Measurements from ENCODE around the gene CD4.
"Not testable (repeated sequence)": the region's sequence is repeated elsewhere in the genome, so short reads cannot be mapped to it uniquely, and the experiment has no call there.

The CD4 gene

GRCh38 chr12:6788972-6789924 lies at the start of gene CD4:
TSS of gene CD4 (plus strand) at chr12:6789528. CDS start at chr12:6800139, 10,611 bp downstream.
- DNase-seq, result peak; percentile 77

GRCh38 chr12:6742080-6742479 lies 47.2 kb upstream of the CD4 start:
- DNase-seq, result not testable (repeated sequence)

GRCh38 chr12:6742834-6743233 lies 46.5 kb upstream of the CD4 start:
- DNase-seq, result no peak

GRCh38 chr12:6743300-6743699 lies 46.0 kb upstream of the CD4 start:
- not testable (repeated sequence) for DNase-seq

- peak; percentile 34 for DNase-seq
These were observed 43.4 kb upstream of the CD4 start for GRCh38 chr12:6745741-6746525.

- no peak for DNase-seq
These were observed 42.1 kb upstream of the CD4 start for GRCh38 chr12:6747216-6747615.

GRCh38 chr12:6748761-6749160 lies 40.6 kb upstream of the CD4 start:
- no peak for DNase-seq

- DNase-seq, result no peak
These were observed 38.8 kb upstream of the CD4 start for GRCh38 chr12:6750506-6750905.

- DNase-seq, result no peak
These were observed 37.6 kb upstream of the CD4 start for GRCh38 chr12:6751767-6752166.

GRCh38 chr12:6752167-6752920 lies 37.0 kb upstream of the CD4 start:
- DNase-seq, result no peak

- DNase-seq, result peak; percentile 99
These were observed 36.2 kb upstream of the CD4 start, which contains the start of gene MLF2 for GRCh38 chr12:6752921-6753771. TSS of gene MLF2 (minus strand) at chr12:6753141. CDS start at chr12:6752334, 807 bp downstream.

- DNase-seq, result no peak
These were observed 35.5 kb upstream of the CD4 start for GRCh38 chr12:6753772-6754356.

- DNase-seq, result no peak
These were observed 34.9 kb upstream of the CD4 start for GRCh38 chr12:6754411-6754810.

GRCh38 chr12:6757028-6757690 lies 32.2 kb upstream of the CD4 start:
- DNase-seq, result no peak

GRCh38 chr12:6758506-6759095 lies 30.7 kb upstream of the CD4 start:
- DNase-seq, result no peak

- DNase-seq, result no peak
These were observed 29.6 kb upstream of the CD4 start for GRCh38 chr12:6759741-6760140.

- DNase-seq, result no peak
These were observed 25.9 kb upstream of the CD4 start for GRCh38 chr12:6763380-6763779.

GRCh38 chr12:6764011-6764828 lies 25.1 kb upstream of the CD4 start:
- DNase-seq, result peak; percentile 85

GRCh38 chr12:6765048-6765633 lies 24.2 kb upstream of the CD4 start:
- no peak for DNase-seq

Measured in CD4-positive, alpha-beta T cell treated with Interleukin-17A for 1 hour (primary cell).